NCI-H1092 treated with DMSO at 0.1 percent for 48 hours (cell line): Measurements from ENCODE around the gene ANKRD33B.
"Not testable (repeated sequence)": the region's sequence is repeated elsewhere in the genome, so short reads cannot be mapped to it uniquely, and the experiment has no call there.

Experiments
- DNase-seq: peaks from one replicate; lab custom pipeline; 2025; lab: John Stamatoyannopoulos, UW

ANKRD33B gene

DNA sequence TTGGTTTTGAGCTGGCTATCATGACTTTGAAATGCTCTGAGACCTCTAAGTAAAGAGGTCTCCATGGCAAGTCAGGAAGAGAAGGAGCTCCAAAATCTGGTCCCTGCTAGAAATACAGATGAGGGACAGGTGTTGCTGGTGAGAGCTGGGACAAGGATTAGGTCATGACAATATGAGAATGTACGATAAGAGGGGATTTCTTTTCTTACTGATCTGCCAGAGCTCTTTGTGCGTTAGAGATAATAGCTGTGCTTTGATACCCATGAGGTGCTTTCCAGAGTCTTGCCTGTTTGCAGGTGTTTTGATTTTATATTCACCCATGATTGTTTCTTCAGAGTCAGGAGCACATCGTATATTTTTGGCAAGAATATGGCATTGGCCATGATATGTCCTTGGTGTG, 56.5 kb downstream of the ANKRD33B start:
- DNase-seq: no peak

DNA sequence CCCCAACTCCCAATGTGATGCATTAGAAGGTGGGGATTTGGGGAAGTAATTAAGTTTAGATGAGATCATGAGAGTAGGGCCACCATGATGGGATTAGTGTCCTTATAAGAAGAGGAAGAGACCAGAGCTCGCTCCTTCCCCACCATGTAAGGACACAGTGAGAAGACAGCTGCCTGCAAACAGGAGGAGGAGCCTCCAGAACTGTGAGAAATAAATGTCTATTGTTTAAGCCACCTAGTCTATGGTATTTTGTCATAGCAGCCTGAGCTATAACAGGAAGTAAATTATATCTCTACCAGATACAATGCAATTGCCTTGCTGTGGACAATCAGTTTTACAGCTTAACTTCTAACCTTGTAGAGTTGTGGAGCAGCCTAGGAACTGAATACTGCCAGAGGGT, 58.0 kb downstream of the ANKRD33B start:
- no peak for DNase-seq

DNA sequence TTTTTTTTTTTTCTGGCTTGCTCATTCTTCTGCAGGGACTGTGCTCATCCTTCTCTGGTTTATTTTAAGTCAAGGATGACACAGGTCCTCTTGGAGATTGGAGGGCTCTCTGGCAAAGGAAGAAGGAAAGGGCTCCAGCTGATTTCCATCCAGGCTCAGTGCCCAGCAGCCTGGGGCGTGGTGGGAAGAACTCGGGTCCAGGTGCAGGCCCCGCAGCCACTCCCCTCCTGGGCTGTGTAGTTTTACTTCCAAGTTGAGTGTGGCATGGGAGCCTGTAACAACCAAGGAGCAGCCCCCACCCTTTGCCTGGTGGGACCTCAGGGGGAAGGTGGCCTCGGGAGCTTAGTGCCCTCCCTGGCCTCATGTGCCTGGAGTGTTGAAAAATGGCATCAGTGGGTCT, 58.9 kb downstream of the ANKRD33B start:
- DNase-seq: no peak

DNA sequence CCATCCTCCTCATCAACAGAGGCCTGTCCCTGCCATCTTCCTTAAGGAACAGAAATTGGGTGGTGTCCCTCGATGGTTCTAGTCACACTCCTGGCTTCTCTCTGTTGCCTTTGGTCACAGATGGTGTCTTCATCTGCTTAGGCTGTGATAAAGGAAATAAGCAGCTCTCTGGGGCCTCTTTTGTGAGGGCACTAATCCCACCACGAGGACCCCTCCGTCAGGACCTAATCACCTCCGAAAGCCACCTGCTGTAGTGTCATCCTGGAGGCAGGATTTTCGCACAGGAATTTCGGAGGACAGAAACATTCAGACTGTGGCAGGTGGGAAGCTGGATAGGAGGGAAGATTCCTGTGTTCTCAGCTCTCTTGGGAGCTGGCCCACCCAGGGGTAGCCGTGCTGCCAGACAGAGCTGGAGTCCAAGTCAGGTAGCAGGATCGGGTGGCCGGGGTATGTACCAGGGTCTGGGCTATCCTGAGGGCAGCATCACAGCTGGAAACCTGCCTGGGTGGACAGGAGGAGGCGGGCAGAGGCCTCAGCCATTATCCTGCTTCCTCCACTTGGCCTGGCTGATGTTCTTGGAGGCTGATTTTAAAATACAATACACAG, 59.5 kb downstream of the ANKRD33B start:
- no peak for DNase-seq

DNA sequence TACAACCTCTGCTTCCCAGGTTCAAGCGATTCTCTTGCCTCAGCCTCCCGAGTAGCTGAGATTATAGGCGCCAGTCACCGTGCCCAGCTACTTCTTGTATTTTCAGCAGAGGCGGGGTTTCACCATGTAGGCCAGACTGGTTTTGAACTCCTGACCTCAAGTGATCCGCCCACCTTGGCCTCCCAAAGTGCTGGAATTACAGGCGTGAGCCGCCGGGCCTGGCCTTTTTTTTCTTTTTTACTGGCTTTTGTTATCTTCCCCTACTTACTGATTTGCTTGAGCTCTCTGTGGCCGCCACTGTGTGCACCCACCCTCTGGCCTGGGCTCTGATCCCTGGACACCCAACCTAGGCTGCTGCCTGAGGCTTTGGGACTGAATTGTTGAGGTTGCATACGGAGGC, 60.3 kb downstream of the ANKRD33B start:
- DNase-seq: no peak

DNA sequence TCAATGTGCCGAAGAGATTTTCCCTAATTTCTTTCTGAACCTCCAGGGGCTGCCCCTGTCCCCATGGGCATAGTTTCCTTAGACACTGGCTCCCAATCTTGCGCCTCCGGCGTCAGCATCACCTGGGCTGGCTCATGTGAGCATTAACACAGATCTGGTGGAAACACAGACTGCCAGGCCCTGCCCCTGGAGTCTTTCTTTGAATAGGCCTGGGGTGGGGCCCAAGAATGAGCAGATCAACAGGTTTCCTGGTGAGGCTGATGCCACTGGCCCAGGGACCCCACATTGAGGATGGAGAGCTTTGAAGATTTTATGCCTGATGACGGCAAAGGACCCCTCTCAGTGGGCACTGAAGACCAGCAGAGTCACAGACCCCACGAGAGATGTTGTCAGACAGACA, 60.8 kb downstream of the ANKRD33B start:
- DNase-seq: no peak

DNA sequence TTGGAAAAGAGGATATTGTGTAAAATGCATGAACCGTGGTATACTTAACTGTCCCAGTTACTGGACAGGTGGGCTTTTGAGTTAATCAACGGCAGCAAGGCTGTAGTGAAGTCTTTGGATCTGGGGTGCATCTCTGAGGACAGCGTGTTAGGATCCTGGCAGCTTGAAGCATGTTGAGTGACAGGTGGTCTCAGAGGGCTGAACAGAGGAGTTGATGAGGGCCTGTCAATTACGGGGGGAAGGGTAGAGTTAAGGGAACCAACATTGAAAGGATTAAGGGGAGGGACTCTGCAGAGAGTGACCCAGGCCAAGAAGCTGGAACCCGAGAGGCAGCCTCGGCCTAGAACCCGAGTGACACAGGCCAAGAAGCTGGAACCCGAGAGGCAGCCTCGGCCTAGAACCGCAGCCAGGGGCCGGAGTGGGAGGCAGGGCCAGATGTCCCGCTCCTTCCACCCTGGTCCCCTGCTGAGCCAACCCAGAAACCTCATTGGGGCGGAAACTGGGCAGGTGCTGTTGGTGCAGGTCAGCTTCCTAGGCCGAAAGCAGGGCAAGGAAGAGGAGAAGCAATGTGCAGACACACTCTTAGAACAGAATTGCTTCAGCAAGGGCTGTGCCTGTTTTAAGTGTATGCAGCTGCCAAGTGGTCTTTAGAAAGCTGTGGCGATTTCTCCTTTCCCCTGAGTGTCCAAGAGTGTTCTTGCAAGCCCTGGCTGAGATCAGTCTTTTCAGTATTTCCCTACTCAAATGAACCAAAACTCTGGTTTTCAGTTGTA, 62.0 kb downstream of the ANKRD33B start:
- DNase-seq: no peak

DNA sequence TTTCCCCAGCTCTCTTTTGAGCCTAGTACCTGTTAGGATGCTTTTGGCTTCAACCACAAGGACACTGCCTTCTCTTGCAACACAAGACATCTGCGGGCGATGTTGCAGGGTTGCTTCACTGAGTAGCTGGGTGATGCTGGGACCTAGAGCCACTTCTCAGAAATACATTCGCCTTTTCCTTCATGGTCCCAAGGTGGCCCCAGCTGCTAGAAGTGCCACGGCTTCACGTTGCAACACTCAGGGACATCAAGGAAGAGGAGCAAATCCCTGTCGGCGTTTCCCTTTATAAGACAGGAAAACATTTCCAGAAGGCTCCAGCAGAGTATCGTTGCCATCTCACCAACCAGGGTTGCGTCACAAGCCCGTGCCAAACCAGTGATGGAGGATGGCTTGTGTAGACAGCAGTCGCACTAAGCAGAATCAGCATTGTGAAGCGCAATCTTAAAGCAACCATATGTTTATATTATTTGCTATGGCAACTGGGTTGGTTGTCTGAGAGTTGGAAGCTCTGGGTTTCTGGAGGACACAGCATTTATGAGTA, 62.7 kb downstream of the ANKRD33B start:
- DNase-seq: no peak

DNA sequence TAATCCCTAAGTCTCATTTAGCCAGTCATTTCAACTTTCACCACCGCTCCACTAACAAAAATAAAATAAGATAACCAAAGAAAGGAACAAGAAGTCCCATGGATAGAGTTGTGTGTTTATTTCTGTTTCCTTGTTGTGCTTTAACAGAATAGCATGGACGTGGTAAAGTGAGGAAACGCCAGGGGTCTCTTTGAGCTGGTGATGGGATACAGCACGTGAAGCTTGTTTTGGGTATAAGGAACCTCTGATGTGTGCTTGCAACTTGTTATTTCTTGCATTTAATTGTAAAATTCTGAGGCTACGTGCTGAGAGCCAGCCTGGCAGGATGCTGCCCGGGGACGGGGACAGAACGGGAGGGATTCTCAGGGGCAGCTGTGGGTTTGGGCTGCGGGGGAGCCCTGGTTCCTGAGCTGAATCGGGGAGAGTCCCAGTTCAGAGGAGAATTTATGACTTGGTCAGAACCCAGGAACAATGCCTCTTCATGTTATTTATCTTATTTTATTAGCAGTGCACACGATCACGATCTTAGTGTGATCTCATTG, 63.4 kb downstream of the ANKRD33B start:
- no peak for DNase-seq

DNA sequence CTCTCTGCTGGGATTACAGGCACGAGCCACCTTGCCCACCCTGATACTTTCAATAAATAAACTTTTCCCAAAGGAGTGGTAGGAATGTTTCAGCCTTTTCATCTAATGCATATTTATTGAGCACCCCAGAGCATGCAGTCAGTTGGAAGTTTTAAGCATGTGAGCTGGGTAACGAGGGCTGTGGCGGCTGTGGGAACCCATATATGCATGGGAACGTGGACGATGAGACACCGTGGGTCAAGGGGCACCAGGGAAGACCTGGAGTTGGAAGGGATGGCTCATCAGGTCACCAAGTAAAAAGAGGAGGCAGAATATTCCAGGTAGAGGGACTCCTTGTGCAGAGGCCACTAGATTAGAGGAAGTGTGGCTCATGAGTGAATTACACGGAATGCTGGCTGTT, 64.7 kb downstream of the ANKRD33B start:
- DNase-seq: no peak

DNA sequence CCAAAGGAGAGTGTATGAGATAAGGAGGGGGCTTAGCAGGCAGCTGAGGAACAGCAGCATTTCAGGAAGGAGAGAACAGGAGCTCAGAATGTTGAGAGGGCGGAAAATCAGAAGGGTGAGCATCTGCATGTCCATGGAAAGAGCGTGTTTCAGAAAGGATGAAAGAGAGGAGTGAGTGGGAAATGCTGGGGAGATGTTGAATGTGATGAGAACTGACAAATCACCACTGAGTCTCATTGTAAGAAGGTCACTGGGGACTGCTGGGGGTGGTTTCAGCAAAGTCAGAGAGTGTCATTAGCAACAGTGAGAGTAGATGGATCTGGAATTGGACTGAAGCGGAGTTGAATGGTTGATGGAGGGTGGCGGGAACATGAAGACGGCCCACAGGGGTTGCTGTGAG, 65.8 kb downstream of the ANKRD33B start:
- DNase-seq: no peak

DNA sequence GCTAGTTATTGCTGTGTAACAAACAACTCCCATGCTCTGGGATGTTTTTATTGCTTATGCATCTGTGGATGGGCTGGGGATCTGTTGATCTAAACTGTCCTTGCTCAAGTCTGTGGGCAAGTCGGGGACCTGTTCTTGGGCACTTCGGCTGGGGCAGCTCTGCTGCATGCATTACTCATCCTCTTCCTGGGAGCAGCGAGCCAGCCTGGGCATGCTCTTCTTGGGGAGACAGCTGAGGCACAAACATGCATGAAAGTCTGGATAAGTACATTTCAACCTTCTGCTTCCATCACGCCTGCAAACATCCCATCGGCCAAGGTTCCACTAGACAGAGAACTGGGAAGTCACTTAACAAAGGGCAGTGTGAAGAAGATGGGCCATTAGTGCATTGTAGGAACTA, 66.3 kb downstream of the ANKRD33B start:
- DNase-seq: no peak

DNA sequence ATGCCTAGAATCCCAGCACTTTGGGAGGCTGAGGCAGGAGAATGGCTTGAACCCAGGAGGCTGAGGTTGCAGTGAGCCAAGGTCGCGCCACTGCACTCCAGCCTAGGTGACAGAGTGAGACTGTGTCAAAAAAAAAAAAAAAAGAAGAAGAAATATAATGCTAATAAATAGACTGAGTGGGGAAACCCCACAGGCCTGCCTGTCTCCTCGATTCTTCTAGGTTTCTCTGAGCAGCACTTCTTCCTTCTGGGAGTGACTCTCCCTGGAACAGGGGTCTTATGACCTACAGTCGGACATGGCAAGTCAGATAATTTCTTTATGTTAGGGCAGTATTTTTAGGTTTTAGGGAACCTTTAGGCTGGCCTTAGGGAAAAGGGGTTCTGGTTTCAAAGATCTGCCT, 66.9 kb downstream of the ANKRD33B start:
- DNase-seq: not testable (repeated sequence)

DNA sequence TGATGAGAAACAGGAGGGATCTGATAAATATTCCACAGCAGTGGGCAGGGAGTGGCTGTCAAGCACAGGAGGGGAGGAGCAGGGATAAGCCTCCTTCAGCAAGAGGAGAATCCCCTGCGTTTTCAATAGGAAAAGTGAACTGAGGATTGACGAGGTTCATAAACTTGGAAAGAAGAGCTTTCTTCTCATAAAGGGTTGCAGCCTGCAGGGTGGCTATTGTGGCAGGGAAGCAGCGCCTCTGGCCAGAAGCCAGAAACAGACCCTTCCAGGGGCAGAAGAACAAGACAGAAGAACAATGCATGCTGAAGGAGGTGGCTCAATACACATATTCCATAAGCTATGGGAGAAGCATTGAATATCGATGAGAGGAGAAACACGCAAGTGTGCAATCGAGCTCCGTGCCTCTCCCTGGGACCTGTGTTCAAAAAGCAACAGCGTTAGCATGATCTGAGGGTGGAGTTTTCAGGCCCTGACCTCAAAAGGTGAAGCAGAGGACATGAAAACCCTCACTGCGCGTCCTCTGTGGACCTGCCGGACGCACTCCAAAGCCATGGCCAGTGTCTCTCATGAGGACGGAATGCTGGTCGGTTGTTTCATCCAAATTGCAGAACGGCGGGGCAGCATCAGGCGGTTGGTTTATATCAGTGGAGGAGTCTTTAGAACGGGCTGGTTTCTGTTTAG, 67.6 kb downstream of the ANKRD33B start:
- no peak for DNase-seq

DNA sequence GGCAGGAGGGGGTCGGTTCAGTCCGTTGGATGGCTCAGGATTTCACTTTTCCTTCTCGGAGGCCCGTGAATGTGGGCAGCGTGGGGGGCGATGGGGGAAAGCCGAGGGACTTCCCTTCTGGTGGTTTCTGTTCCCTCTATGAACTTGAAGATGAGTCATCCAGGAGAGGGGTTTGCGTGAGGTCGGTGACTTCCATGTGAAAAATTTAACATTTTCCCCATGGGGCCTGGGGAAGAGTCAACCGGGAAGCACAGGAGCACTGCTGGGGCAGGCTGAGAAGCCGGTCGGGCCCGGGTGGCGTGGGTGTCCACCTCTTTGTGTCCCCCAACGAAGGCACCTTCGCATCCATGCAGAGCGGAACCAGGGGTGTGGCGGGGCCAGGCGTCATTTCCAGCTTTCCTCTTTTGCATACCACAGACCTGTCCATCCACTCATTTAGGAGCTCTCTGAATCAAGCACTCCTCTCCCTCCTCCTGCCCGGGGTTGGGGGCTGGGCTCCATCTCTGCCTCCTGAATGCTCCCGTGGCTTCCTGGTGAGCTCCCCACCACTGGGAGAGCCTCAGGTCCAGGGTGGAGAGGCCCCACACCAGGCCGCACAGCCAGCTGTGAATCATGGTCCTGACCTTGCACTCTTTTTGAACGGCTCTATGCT, 68.4 kb downstream of the ANKRD33B start:
- no peak for DNase-seq

DNA sequence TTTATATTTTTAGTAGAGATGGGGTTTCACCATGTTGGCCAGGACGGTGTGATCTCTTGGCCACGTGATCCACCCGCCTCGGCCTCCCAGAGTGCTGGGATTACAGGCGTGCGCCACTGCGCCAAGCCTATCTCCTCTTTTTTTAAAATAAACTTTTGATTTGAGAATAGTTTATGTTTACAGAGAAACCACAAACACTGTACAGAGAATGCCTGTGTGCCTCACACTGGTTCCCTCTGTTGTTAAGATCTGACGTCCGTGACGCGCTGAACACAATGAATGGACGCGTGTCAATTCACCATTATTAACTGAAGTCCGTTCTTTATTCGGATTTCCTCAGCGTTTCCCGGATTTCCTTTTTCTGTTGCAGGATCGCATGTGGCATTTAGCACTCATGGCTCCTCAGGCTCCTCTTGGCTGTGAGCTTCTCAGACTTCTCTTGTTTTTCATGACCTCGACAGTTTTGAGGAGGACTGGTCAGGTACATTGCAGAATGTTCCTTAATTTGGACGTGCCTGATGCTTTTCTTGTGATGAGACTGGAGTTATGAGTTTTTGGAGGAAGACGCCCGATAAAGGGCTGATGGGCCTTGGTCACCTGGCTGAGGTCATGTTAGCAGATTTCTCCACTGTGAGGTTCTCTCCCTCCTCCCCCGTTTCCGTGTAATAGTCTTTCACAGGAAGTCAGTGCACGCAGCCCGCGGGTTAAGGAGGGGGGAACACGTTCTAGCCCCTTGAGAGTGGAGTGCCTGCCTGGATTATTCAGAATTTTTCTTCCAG, 69.6 kb downstream of the ANKRD33B start:
- no peak for DNase-seq

DNA sequence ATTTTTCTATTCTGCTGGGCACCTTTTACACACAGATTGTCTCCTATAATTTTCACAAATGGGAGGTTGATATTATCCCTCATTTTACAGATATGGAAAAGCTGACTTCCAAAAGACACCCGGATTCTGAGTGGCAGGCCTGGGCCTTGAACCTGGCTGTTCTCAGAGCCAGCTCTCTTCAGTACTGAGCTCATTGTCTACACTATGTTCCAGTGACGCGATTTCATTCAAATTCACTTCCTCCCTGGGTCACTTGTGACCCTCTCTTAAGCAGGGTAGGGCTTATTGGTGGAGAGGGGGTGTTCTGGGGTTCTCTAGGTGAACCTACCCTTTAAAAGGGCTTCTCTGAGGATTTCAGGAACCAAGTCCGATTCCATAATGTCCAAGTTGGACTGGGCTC, 70.2 kb downstream of the ANKRD33B start:
- DNase-seq: no peak

DNA sequence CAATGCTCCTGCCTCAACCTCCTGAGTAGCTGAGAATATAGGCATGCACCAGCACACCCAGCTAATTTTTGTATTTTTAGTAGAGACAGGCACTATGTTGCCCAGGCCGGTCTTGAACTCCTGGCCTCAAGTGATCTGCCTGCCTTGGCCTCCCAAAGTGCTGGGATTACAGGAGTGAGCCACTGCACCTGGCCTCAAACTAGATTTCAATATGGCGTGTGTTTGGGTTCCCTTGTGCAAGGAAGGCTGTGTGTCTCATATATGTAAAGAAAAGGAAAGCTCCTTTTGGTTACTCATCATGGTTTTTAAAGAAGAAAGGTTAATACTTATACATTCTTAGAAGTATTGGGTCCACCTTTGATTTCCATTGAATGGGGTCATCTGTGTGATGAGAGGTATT, 70.7 kb downstream of the ANKRD33B start:
- no peak for DNase-seq

DNA sequence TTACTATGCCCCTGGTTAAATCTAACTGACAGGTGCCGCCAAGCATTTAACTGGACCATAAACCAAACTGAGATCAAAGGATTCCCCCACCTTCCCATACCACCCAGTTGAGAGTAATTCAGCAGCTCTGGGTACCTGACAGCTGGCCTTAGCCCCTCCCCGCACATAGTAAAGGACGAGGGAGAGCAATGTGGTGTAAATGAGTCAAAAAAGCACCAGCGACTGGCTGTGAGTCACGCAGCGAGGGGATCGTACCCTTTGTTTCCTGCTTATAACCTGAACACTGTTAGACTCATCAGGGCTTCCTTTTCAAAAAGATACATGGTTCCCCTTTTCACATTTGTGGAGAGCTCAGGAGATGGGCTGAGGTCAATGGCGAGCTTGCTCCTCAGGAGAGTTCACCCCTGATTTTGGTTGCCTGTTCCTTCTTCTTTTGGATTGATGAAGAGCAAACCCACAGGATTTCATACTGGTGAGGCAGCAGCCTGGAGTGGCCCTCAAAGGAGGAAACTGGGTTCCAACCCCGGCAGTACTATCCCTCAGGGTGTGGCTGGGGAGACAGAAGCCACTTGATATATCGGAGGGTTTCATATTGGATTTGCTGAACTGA, 71.5 kb downstream of the ANKRD33B start:
- DNase-seq: no peak

DNA sequence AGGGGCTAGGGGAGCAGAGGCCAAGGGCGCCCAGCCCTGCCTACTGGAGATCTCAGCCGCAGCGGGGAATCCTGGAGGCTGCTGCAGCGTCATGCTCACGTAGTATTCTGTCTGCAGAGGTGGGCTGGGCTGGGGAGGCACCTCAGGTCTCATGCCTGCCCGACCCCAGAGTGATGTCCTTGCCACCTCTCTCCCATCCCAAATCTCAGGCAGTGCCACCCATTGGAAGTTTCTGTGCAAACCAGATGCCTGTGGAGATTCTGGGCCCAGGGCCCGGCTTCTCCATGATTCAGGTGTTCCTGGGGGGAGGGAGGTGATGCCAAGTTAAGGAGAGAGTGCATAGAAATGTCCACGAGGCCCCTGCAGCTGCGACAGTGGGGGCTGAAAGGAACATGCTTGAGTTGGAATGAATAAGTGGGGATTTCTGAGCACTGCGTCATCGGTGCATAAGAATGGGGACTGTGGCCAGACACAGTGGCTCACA, 72.0 kb downstream of the ANKRD33B start:
- no peak for DNase-seq
